VCaP (cell line): ENCODE measurements around the gene USP40.
A peak's percentile ranks its signal among the peaks of the same experiment; 100 is the strongest.

ENCODE experiments used
- H3K27ac ChIP-seq: fragments of 450-650 bp; 2 replicates; pipeline ENCODE4 v1.5.1; 2017
- CTCF ChIP-seq: fragments of 450-650 bp; conservative IDR thresholded peaks from 2 replicates; pipeline ENCODE4 v1.5.1; 2017; ENCODE audit warnings: mild to moderate bottlenecking, moderate library complexity

USP40 gene

GRCh38 chr2:233485726-233486125 is 80.9 kb downstream of the USP40 start:
- no peak for TF ChIP-seq CTCF
- H3K27ac ChIP-seq, result 0 out of 2 replicates have a peak overlapping the region, but pooled peaks have one; percentile 37

- TF ChIP-seq CTCF, result no peak
- H3K27ac ChIP-seq, result peak overlapping the region; percentile 95
These were observed 84.0 kb downstream of the USP40 start for GRCh38 chr2:233482616-233483015.

- TF ChIP-seq CTCF, result no peak
- H3K27ac ChIP-seq, result peak overlapping the region; percentile 95
These were observed 85.0 kb downstream of the USP40 start for GRCh38 chr2:233481368-233482142.

GRCh38 chr2:233480490-233481202 is 85.9 kb downstream of the USP40 start:
- peak; percentile 71 for TF ChIP-seq CTCF
- peak overlapping the region; percentile 95 for H3K27ac ChIP-seq

GRCh38 chr2:233479616-233480489 is 86.7 kb downstream of the USP40 start:
- H3K27ac ChIP-seq, result peak overlapping the region; percentile 95
- no peak for TF ChIP-seq CTCF

- no peak for TF ChIP-seq CTCF
- H3K27ac ChIP-seq, result peak overlapping the region; percentile 11; the same call in 1 of the 2 replicates
These were observed 88.8 kb downstream of the USP40 start for GRCh38 chr2:233477548-233478433.
